Breast epithelium (tissue), 4 donors: ENCODE results near the gene EXOSC5. TPM values are rescaled to one million over a fixed set of nuclear protein-coding genes. Genes with fewer than 3 reads are reported as not detected.
A peak's percentile ranks its signal among the peaks of the same experiment; 100 is the strongest.

ENCODE experiments used
- DNase-seq, 2 donors: peaks; one replicate each; pipeline ENCODE4 v3.0.0-alpha.2; 2019; ENCODE audit warnings: low spot score in 2 of 2
- H3K27ac ChIP-seq, 2 donors: fragments of 200-600 bp; sonication (generic) in 1 of 2; one replicate each; pipeline ENCODE4 v1.5.1; 2016 to 2019; ENCODE audit warnings: mild to moderate bottlenecking in 1 of 2
- H3K27me3 ChIP-seq, 2 donors: fragments of 200-600 bp; sonication (generic) in 1 of 2; one replicate each; pipeline versions ENCODE4 v1.5.1 to v1.6.0; 2017 to 2019; ENCODE audit warnings: control low read depth in 1 of 2, mild to moderate bottlenecking in 1 of 2
- H3K36me3 ChIP-seq: fragments of 200-600 bp; one replicate; pipeline ENCODE4 v1.5.1; 2019
- H3K4me1 ChIP-seq, 2 donors: fragments of 200-600 bp; sonication (generic); one replicate each; pipeline ENCODE4 v1.5.1; 2016 to 2019; ENCODE audit warnings: control low read depth in 1 of 2
- H3K4me3 ChIP-seq, 3 donors: fragments of 200-600 bp; sonication (generic); 1 replicate in 2 of 3; 2 replicates in 1 of 3; pipeline ENCODE4 v1.5.1; 2016 to 2019; ENCODE audit warnings: mild to moderate bottlenecking in 3 of 3, moderate library complexity in 2 of 3
- H3K9me3 ChIP-seq, 2 donors: fragments of 200-600 bp; sonication (generic) in 1 of 2; one replicate each; pipeline ENCODE4 v1.5.1; 2016 to 2019; ENCODE audit warnings: control low read depth in 1 of 2
- CTCF ChIP-seq, 3 donors: fragments of 450-650 bp; IDR thresholded peaks; one replicate each; pipeline ENCODE4 v1.5.1; 2016 to 2017; ENCODE audit warnings: antibody characterized with exemption in 3 of 3, mild to moderate bottlenecking in 3 of 3, moderate library complexity in 3 of 3
- POLR2A ChIP-seq: fragments of 450-650 bp; IDR thresholded peaks from one replicate; pipeline ENCODE4 v1.6.1; 2016; ENCODE audit warnings: antibody characterized with exemption, mild to moderate bottlenecking, moderate library complexity
- POLR2AphosphoS5 ChIP-seq, 3 donors: sonication (generic); formaldehyde crosslinking; IDR thresholded peaks; one replicate each; pipeline ENCODE4 v1.6.1; 2017; ENCODE audit warnings: antibody characterized with exemption in 3 of 3
- intact Hi-C: fragments of 100-400 bp; cut with DNase I; formaldehyde crosslinking; loops from one replicate; pipeline ENCODE4 v1.15.1; 2023; ENCODE audit warnings: low total_unique reads
- total RNA-seq, 3 donors: library from RNA; depleted of rRNA; stranded (reverse); fragments of >200 nt; gene quantifications; one replicate each; pipeline ENCODE4 v1.1.0, GENCODE V29; 2016

The EXOSC5 gene
- total RNA-seq, 3 donors from 2014 or later: 18.2 to 20.6 (median 18.7) TPM

DNA sequence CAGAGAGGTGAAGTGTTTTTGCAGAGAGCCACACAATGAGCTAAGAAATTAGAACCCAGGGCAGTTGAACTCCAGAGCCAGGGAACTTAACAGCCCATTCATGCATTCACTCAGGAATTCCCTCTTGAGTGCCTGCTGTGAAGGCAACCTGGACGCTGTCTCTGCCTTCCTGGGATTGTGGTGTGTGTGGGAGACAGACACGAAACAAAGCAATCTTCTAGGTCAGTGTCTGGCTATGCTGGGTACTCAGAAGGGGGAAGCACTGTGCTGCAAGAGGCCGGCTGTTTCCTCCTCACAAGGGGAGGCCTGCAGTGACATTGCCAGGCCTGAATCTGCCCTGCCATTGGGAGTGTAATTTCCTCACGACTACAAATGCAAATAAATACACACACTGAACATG lies 10.1 kb upstream of the EXOSC5 start:
- intact Hi-C loops: no loop called here

DNA sequence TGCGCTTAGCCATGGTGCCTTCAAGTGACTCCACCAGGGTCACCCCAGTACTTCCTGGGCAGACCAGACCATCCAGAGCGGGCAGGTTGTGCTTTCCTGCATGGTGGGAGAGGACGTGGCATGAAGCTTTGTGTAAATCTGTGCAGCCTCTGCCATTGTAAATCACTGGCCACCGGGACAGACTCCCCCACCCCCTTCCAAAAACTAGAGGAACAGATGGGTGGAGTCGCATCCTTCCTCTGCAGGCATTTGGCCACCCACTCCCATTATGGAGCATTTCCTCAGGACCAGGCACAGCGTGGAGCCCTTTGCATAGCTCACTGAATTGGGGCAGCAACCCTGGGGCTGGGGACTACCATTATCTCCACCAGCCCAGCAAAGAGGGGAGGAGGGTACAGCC lies 8.6 kb upstream of the EXOSC5 start:
- Histone ChIP-seq H3K27me3 (no peaks in the 10 kb centered on the region), H3K27ac (no peak overlapping the region), H3K36me3 (no peaks in the 10 kb centered on the region), H3K4me3 (no peak overlapping the region), H3K9me3 (no peaks in the 10 kb centered on the region), H3K4me1 (peaks cover 0 to 7% of the 10 kb centered on the region in 2 donors)
- no peak for TF ChIP-seq CTCF (IDR thresholded peaks at IDR 0.05)
- TF ChIP-seq POLR2A: no peak
- TF ChIP-seq POLR2AphosphoS5 (IDR thresholded peaks at IDR 0.05): no peak
- DNase-seq: no peak
- intact Hi-C loops: no loop called here

More for the DNA sequence above, 10.1 kb upstream of the EXOSC5 start:
- H3K9me3 ChIP-seq: no peaks in the 10 kb centered on the region
- H3K27me3 ChIP-seq: no peaks in the 10 kb centered on the region
- DNase-seq: no peak
- H3K4me1 ChIP-seq: peaks cover 0 to 11% of the 10 kb centered on the region in 2 donors
- H3K27ac ChIP-seq: no peak overlapping the region
- TF ChIP-seq POLR2AphosphoS5 (IDR thresholded peaks at IDR 0.05) (no peak), POLR2A (no peak), CTCF (IDR thresholded peaks at IDR 0.05) (no peak)
- H3K36me3 ChIP-seq: no peaks in the 10 kb centered on the region
- H3K4me3 ChIP-seq: no peak overlapping the region

DNA sequence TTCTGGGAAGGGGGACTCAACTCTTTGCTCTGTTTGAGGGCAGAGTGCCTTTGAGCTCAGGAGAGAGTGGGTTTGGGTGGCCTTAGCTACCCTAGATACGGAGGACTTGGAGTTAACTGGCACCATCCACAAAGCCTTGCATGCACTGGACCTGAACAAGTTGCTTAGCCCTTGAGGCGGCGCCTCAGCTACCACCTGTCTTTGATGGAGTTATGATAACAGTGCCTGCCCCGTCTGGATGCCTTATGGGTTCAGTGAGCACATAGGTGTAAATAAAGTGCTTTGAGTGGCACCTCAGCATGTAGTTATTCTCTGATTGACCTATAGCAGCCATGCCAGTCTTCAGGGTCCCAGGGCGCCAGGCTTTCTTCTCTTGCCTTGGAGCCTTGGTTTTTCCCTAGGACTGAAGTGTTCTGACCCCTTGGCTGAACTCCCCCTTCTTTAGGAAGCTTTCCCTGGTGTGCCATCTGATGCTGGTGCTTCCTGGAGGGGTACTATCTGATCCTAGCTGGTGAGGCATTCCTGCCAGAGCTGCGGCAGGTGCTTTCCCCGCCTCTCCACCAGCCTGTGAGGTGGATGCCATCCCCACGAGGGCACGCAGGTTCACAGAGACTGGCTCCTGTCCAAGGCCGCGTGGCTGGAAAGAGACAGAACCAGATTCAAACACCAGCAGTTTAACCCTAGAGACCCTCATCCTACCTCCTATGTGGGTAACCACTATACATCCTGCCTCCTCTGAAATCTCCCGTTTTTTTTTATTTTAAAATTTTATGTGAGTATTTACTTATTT lies 6.2 kb upstream of the EXOSC5 start:
- H3K9me3 ChIP-seq: no peaks in the 10 kb centered on the region
- H3K27ac ChIP-seq: no peak overlapping the region
- H3K27me3 ChIP-seq: no peaks in the 10 kb centered on the region
- DNase-seq: no peak
- no peak overlapping the region for H3K4me3 ChIP-seq
- H3K4me1 ChIP-seq: peaks cover 0 to 8% of the 10 kb centered on the region in 2 donors
- no peaks in the 10 kb centered on the region for H3K36me3 ChIP-seq
- intact Hi-C loops: no loop called here
- TF ChIP-seq CTCF (IDR thresholded peaks at IDR 0.05): no peak
- TF ChIP-seq POLR2A: no peak
- TF ChIP-seq POLR2AphosphoS5 (IDR thresholded peaks at IDR 0.05): no peak

- TF ChIP-seq CTCF (IDR thresholded peaks at IDR 0.05): no peak
- no peak for TF ChIP-seq POLR2AphosphoS5 (IDR thresholded peaks at IDR 0.05)
- TF ChIP-seq POLR2A: no peak
- Histone ChIP-seq H3K4me1 (peaks cover 0 to 9% of the 10 kb centered on the region in 2 donors), H3K27me3 (no peaks in the 10 kb centered on the region), H3K36me3 (no peaks in the 10 kb centered on the region), H3K9me3 (no peaks in the 10 kb centered on the region), H3K4me3 (no peak overlapping the region), H3K27ac (peak overlapping the region in 1 of 2 donors; percentile 4)
- intact Hi-C loops: no loop called here
- DNase-seq: no peak
These were observed 4.9 kb upstream of the EXOSC5 start for GRCh38 chr19:41402010-41402409.

GRCh38 chr19:41401483-41401882 lies 4.3 kb upstream of the EXOSC5 start:
- TF ChIP-seq POLR2AphosphoS5 (IDR thresholded peaks at IDR 0.05): no peak
- no peak for TF ChIP-seq CTCF (IDR thresholded peaks at IDR 0.05)
- no peak for TF ChIP-seq POLR2A
- Histone ChIP-seq H3K4me3 (no peak overlapping the region), H3K36me3 (no peaks in the 10 kb centered on the region), H3K27me3 (no peaks in the 10 kb centered on the region), H3K4me1 (peaks cover 0 to 9% of the 10 kb centered on the region in 2 donors), H3K27ac (no peak overlapping the region), H3K9me3 (no peaks in the 10 kb centered on the region)
- no peak for DNase-seq
- intact Hi-C loops: no loop called here
